ENCODE data around the gene ZDHHC18.
"Not testable (repeated sequence)": the region's sequence is repeated elsewhere in the genome, so short reads cannot be mapped to it uniquely, and the experiment has no call there.

The ZDHHC18 gene

DNA sequence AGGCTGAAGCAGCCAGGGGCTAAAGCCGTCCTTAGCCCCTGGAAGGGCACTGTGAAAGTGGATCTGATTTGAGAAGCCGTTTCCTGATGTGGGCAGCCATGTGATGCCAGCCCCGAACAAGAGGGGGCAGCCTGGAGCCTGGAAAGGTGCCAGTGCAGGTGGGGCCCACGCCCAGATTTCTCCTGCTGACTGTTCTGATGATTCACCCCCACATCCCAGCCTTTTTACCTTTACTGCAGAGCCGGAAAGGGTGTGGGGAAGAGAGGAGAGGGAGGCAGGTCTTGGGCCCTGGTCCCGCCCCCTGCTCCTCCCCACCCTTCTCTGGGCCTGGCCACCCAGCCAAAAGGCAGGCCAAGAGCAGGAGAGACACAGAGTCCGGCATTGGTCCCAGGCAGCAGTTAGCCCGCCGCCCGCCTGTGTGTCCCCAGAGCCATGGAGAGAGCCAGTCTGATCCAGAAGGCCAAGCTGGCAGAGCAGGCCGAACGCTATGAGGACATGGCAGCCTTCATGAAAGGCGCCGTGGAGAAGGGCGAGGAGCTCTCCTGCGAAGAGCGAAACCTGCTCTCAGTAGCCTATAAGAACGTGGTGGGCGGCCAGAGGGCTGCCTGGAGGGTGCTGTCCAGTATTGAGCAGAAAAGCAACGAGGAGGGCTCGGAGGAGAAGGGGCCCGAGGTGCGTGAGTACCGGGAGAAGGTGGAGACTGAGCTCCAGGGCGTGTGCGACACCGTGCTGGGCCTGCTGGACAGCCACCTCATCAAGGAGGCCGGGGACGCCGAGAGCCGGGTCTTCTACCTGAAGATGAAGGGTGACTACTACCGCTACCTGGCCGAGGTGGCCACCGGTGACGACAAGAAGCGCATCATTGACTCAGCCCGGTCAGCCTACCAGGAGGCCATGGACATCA, 36.5 kb downstream of the ZDHHC18 start, which contains the start of gene SFN:
Gene SFN (plus strand): TSS at position 369 of the 904 bp plus-strand sequence. CDS start 64 bp downstream, at position 433.
- DNase-seq, result peak; percentile 73

DNA sequence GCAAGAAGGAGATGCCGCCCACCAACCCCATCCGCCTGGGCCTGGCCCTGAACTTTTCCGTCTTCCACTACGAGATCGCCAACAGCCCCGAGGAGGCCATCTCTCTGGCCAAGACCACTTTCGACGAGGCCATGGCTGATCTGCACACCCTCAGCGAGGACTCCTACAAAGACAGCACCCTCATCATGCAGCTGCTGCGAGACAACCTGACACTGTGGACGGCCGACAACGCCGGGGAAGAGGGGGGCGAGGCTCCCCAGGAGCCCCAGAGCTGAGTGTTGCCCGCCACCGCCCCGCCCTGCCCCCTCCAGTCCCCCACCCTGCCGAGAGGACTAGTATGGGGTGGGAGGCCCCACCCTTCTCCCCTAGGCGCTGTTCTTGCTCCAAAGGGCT, 37.2 kb downstream of the ZDHHC18 start:
- DNase-seq, result no peak

DNA sequence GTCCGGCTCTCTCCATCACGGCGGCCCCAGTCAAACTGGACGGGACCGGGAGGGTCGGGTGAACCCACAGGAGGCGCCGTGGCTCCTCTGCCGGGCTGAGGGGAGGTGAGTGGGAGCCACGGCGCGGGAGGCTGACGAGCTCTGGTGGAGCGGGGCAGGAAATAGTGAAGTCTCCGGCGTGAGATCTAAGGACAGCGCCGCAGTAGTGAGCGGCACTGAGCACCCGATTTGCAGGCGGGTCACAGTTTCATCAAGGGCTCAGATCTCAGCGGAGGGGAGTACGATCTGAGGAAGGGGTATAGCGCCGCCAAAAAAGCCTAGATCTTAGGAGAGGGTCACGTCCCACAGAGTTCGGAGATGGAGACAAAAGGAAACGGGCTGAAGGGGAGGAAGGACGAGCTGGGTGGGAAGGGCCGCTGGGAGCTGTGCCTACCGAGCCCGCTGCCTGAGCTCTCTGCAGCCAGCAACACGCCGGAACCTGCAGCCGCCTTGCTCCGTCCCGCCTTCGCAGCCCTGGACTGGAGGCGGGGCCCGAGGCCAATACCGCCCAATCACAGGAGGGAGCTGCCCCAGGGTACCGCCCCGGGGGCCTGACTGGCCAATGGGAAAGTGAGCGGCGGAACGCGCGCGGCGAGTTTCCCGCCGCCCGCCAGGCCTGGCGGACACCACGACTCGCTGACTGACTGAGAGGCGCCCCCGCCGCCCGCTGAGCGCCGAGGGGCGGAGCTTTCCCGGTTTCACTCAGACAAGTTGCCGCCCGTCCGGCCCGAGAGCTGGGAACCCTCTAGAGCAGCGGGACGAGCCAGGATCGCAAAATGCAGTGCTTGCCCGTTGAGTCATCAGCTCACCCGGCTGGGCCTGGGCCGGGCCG, 38.4 kb downstream of the ZDHHC18 start:
- peak; percentile 97 for DNase-seq

DNA sequence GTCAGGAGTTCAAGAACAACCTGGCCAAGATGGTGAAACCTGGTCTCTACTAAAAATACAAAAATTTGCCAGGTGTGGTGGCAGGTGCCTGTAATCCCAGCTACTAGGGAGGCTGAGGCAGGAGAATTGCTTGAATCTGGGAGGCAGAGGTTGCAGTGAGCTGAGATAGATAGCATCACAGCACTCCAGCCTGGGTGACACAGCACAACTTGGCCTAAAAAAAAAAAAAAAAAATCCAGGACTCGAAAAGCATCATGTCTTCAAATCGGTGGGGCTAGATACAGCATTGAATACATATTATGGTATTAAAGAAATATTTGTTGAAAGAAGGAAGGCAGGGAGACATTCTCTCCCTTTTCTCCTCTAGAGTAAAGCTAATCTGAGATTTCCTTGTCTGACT, 46.6 kb downstream of the ZDHHC18 start:
- not testable (repeated sequence) for DNase-seq

DNA sequence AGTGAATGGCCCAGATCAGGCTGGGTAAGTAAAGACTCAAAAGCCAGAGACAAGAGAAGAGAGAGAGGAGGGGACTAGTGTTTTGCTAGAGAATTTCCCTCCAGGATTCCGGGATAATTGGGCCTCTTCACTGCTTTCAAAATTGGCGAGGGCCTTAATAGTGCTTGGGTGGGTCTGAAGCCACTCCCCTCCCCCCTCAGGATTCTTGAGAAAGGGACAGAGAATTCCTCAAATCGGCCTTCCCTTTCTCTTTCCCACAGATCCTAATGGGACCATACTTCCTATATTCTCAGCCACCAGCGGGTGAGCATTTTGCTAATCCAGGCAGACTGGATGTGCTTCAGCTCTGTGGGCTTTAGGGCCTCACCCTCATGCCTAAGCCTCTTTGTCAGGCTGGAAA, 48.4 kb downstream of the ZDHHC18 start:
- DNase-seq, result no peak

DNA sequence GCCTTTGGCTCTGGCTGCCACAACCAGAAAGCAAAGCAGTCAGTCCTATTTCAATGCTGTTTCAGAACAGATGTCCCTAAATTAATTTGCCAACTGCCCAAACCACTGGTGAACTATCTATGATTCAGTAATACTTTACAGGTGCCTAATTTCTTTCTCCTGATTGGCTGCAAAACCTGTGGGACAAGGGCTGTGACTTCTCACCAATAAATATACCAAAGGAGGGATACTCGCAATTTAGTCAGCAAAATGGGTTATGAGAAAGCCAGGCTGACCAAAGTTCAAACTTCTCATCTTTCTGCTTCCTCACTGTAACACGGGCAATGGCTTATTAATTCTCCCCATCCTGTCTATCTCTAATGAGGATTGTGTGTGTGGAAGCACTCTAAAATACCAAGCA, 50.8 kb downstream of the ZDHHC18 start:
- no peak for DNase-seq

DNA sequence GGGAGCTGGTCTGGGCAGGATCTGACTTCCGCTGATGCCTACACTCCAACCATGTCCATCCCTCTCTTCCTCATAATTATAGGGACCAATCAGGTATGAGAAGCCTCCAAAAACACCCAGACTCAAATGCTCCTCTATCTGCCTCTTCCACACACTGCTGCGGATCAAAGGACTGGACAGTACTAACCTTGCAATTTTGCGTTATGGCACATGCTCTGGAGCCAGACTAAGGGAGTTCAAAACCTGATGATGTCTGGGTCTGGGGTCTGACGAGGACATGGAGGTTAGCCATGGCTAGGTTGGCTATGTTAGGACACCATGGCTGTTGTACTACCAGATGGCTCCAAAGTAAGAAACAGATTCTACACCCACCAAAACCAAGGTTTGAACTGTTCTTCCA, 53.3 kb downstream of the ZDHHC18 start:
- DNase-seq, result no peak

DNA sequence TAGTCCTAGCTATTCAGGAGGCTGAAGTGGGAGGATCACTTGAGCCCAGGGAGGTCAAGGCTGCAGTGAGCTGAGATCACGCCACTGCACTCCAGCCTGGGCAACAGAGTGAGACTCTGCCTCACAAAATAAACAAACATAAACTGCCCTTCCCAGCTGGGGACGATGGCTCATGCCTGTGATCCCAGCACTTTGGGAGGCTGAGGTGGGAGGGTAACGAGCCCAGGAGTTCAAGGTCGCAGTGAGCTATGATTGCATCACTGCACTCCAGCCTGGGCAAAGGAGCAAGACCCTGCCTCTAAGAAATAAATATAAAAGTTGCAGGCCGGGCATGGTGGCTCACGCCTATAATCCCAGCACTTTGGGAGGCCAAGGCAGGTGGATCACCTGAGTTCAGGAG, 55.1 kb downstream of the ZDHHC18 start:
- DNase-seq, result not testable (repeated sequence)

DNA sequence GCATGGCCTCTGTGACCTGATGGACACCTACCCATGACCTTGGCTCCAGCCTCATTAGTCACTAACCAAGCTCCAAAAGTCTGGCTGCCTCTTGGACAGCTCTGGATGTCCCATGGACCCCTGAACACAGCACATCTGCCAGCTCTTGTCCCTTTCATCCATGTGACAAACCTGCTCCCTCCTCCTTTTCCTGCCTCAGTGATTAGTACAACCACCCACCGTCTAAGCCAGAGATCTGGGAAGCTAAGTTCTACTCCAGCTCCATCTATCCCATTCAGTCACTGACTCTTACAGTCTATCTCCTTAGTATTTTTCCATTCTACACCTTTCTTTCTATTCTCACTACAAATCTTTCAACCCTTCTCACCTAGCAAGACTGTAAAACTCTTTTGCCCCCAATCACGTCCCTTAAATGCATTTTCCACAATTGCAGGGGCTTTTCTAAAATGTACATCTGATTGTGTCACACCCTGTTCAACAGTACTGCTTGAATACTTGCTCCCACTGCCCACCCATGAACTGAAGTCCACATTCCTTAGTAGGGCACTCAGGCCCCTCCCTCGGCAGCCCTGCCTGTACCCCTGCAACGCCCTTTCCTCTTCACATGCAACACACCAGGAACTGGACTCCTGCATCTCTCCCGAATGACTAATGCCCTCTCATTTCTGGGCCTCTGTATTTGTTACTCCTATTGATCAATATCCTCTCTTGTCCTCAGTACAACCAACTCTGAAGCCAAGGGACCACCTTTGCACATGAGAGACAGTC, 56.4 kb downstream of the ZDHHC18 start:
- no peak for DNase-seq

DNA sequence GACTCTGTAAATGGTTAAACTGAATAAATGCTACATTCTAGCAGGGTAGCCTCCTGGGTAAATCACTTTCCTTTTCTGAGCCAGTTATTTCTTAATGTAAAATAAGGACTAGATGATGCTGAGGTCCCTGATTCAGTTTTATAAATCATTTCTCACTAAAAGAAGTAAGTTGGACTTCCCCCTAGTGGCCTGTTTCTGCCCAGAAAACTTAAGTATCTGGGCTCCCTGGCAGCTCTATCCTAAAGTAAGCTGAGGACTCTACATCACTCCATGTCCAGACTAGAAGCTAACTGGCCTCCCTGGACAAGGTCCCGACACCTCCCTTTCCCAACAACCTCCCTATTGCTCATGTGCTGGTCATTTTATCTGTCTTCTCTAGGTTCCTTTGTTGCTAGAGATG, 60.6 kb downstream of the ZDHHC18 start:
- DNase-seq, result no peak

DNA sequence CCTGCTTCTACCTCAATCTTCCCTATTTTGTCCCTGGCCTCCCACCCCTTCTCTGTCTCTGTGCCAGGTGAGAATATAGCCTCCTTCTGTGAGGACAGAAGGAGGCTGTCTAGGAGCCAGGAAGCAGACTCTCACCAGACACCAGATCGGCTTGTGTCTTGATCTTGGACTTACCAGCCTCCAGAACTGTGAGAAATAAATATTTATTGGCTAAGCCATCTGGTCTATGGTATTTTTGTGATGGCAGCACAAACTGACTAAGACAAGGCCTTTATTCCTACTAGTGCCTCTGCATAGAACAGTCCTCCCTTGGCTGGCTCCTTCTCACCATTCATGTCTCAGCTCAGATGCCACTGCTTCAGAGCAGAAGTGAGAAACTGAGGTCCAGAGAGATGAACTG, 61.7 kb downstream of the ZDHHC18 start:
- DNase-seq, result no peak

DNA sequence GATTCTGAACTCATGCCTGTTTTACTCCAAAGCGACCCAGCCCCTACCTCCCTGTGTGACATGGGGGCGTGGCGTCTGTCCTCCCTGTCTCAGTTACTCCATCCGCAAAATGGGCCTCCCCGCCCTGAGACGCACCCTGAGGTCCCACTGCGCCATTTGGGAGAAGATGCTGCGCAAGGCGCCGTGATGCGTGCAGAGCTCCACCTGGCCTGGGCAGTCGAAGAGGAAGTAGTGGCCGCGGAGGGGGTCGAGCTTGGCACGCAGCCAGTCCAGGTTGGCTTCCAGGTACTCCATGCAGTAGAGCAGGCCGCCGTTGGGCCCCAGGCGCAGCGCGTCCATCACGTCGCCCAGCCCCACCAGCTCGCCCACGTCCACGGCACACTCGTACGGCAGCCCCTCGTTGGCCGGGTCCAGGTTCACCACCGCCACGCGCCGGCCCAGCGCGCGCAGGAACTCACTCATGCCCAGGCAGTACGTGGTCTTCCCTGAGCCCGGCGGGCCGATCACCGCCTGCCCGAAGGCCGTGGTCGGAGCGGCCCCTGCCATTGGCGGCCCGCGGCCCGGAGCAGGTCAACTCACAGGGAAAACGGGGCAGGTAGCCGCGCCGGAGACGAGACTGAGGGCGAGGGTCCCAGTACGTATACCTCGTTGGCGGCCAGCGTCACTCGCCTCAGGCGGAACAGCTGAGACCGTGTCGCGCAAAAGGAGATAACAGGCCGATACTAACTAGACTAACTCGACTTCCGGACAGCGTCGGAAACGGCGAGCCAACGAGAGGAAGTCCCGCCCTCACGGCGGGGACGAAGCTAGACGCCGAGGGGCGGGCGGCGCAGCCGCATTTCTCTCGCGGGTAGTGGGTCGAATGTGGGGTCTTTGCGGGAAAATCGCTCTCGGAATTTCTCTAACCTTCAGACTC, 63.3 kb downstream of the ZDHHC18 start, which contains the start of gene GPN2:
Gene GPN2 (minus strand): TSS at position 733 of the 916 bp plus-strand sequence. CDS start 187 bp downstream, at position 546.
- peak; percentile 87 for DNase-seq

DNA sequence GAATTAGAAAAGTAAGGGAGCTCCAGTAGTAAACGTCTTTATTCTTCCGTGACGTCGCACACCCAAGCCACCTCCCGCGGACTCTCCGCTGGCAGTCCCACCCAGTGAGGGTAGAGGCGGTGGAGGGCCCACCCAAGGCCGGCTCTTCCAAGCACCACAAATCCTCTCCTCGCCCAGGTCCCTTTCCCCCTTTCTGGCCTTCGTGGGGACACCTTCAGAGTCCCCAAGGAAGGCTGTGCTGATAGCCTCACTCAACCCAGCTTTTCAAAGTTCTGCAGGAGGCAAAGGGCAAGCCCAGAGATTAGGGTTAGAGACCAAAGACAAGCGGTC, 63.9 kb downstream of the ZDHHC18 start:
- DNase-seq, result no peak

DNA sequence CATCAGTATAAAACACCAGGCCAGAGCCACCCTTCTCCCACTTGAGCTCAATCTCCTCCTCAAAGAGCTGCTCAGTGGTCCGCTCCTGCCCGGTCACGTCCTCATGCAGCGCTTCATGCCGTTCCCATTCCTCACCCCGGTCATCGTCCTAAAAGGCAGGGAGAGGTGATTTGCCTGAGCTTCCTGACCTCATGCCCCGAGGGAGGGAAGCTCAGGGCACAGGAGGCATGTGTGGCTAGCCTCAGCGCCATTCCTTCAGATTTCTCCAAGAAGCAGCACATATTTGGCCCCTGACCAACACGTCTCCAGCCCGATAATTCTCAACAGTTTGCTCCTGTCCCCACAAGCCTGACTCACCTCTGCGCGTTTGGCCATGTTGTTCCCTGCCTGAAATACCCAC, 67.8 kb downstream of the ZDHHC18 start:
- DNase-seq, result no peak

DNA sequence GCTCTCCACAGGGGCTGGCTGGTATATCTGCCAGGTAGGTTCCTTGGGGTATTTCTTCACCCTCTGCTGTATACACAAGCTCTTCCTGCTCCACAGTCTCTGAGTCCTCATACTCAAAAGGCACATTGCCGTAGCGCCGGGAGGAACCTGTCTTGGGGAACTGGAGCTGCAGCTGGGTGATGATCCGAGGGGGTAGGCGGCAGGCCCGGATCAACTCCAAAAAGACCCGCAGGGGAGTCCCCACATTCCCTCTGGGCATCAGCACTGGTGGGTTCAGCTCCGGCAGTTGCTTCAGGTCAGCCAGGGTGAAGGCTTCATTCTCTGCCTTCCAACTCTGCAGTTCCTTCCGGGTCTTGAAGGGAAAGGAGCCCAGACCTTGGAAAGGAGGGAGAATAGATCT, 70.9 kb downstream of the ZDHHC18 start:
- no peak for DNase-seq

DNA sequence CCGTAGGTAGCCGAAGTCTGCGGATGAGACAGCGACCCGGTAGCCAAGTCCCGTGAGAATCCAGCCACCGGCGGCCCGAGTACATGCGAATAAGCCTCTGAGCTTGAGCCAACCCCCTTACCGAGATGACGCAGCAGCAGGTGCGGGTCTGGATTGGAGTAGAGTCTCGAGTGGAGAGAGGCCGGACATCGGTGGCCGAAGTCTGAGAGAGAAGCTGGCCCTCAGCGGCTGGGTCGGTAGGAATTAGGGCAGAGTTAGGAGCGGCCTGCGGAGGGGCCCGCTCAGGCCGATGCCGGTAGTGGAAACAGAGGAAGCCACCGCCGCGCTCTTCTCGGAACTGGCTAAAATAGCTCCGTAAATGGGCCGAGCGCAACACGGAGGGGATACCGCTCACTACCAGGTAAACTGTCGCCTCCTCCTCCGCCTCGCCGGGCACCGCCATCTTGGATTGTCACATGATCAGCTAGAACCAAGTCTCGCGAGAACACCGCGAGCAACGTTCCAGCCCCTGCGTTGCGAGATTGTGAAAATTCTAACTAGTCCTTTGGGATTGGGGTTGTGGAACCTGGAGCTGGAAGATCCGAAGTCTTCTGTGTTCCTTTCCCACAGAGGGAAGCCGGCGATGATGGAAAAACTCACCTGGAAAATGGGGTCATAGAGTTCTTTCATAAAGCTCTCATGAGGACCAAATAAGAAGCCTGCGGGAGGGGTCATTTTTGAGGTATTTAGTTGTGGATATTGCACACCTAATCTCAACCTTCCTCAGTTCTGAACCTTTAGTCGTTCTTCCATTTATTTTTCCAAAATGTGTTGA, 73.7 kb downstream of the ZDHHC18 start, which contains the start of gene GPATCH3:
Gene GPATCH3 (minus strand): TSS at position 467 of the 814 bp plus-strand sequence. CDS start 25 bp downstream, at position 442.
- peak; percentile 94 for DNase-seq

DNA sequence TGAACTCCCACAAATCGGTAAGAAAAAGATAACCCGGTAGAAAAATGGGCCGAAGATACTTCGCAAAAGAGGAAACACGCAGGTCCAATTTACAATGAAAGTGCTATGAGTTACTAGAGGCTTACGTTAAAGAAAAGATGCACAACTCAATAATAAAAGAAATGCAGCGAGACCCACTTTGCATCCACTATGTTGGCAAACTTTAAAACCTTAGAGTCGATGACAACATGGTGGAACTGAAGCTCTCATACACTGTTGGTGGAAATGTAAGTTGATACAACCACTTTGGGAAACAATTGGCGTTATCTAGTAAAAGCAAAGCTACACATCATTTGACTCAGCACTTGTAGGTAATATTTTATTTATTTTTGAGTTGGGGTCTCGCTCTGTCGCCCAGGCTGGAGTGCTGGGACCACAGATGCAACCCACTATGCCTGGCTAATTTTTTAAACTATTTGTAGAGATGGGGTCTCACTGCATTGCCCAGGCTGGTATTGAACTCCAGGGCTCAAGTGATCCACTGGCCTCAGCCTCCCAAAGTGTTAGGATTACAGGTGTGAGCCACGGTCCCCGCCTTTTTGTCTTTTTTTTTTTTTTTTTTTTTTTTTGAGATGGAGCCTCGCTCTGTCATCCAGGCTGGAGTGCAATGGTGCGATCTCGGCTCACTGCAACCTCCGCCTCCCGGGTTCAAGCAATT, 74.5 kb downstream of the ZDHHC18 start:
- no peak for DNase-seq

All from stimulated activated CD4-positive, alpha-beta T cell treated with anti-CD3 and anti-CD28 coated beads, Interleukin-15, amount 100 ng/mL, for 24 hours (primary cell).